Aorta (tissue), 5 donors: ENCODE results near the gene ITSN1. TPM values are rescaled to one million over a fixed set of nuclear protein-coding genes. Genes with fewer than 3 reads are reported as not detected.
"Not testable (repeated sequence)": the region's sequence is repeated elsewhere in the genome, so short reads cannot be mapped to it uniquely, and the experiment has no call there.

Source experiments
- ATAC-seq: fragments of 200-7000 bp; cut with Tn5 transposase; one replicate; pipeline ENCODE4 v1.9.1; 2022; ENCODE audit warnings: moderate library complexity; ENCODE audit not compliant: low FRiP score
- DNase-seq, 2 donors: peaks; one replicate each; pipeline ENCODE4 v3.0.0-alpha.2; 2020
- H3K27ac ChIP-seq, 2 donors: one replicate each; pipeline ENCODE4 v1.5.1; 2013; ENCODE audit warnings: low read length in 2 of 2, mild to moderate bottlenecking in 2 of 2, moderate library complexity in 2 of 2, control low read depth in 1 of 2, inconsistent platforms in 1 of 2, low read depth in 1 of 2
- H3K27me3 ChIP-seq, 2 donors: one replicate each; pipeline ENCODE4 v1.6.1; 2013; ENCODE audit warnings: control low read depth in 1 of 2, low read length in 1 of 2, mild to moderate bottlenecking in 1 of 2, moderate library complexity in 1 of 2; ENCODE audit not compliant: insufficient read depth in 2 of 2, control insufficient read depth in 1 of 2
- H3K36me3 ChIP-seq, 2 donors: one replicate each; pipeline ENCODE4 v1.6.1; 2013; ENCODE audit warnings: control low read depth in 1 of 2, low read length in 1 of 2, mild to moderate bottlenecking in 1 of 2; ENCODE audit not compliant: insufficient read depth in 2 of 2, control insufficient read depth in 1 of 2
- H3K4me1 ChIP-seq, 2 donors: one replicate each; pipeline ENCODE4 v1.6.1; 2013; ENCODE audit warnings: low read length in 2 of 2, control low read depth in 1 of 2, mild to moderate bottlenecking in 1 of 2, moderate library complexity in 1 of 2; ENCODE audit not compliant: insufficient read depth in 2 of 2, control insufficient read depth in 1 of 2
- H3K4me3 ChIP-seq, 2 donors: one replicate each; pipeline ENCODE4 v1.5.1; 2013; ENCODE audit warnings: low read length in 2 of 2, control low read depth in 1 of 2, mild to moderate bottlenecking in 1 of 2
- H3K9me3 ChIP-seq: one replicate; pipeline ENCODE4 v1.6.1; 2013; ENCODE audit warnings: mild to moderate bottlenecking, low read length; ENCODE audit not compliant: control insufficient read depth
- WGBS, 2 donors: extraction: QIAGEN DNeasy Blood & Tissue Kit; methylation state at CpG; one replicate each; pipeline ENCODE4 v1.1.7; 2013; 5-methylcytosine and 5-hydroxymethylcytosine counted together
- intact Hi-C, 2 donors: fragments of 100-400 bp; cut with DNase I; formaldehyde crosslinking; loops; one replicate each; pipeline versions ENCODE4 v1.14.2 to v1.15.0; 2022
- long read RNA-seq, 2 donors: library from polyadenylated mRNA; unstranded; transcript quantifications; one replicate each; pipeline ENCODE4 v2.0.0, GENCODE V29; 2020 to 2021
- polyA plus RNA-seq, 2 donors: library from polyadenylated mRNA; stranded (reverse); fragments of 200-250 nt; gene quantifications; one replicate each; pipeline ENCODE4 v1.2.3, GENCODE V29; 2013
- total RNA-seq, 2 donors: library from RNA; stranded (reverse); fragmentation: NEBNext Ultra II Directional; extraction: Animal tissue kit (Norgen Biotek cat#: 25700); gene quantifications; one replicate each; pipeline ENCODE4 v1.2.1, GENCODE V29; 2021
- donor health status: healthy with polysubstance abuse.
- donor health status: Bipolar disorder and iron deficiency.
- donor health status: DM: no; HTN: no; CAD: no.
- donor health status: DM: no; HTN: no; CAD: no.
- donor health status: DM: yes; HTN: yes; CAD: no.

ITSN1 gene
- total RNA-seq (100 to 1,000 TPM in 1 of 2 donors, 10 to 100 TPM in 1; 52.7 to 103 TPM), polyA plus RNA-seq (10 to 100 TPM; 20.8 to 21.5 TPM)
- long read RNA-seq, donor 1, partial matches to known transcripts = 173 of 209 reads
- long read RNA-seq, donor 1, other reads (novel, unspliced or antisense) = 36 of 209 reads
- long read RNA-seq, donor 2, full-length matches to known transcripts = 2 of 62 reads
- long read RNA-seq, donor 2, partial matches to known transcripts = 30 of 62 reads
- long read RNA-seq, donor 2, other reads (novel, unspliced or antisense) = 30 of 62 reads

GRCh38 chr21:33642027-33642895 is at the start of gene ITSN1:
TSS of gene ITSN1 (plus strand) at chr21:33642501. CDS start at chr21:33718829, 76,328 bp downstream.
- no peaks in the 10 kb centered on the region for H3K9me3 ChIP-seq
- WGBS, 2 donors = 0 to 1% methylated on average over 31 to 71 of the region's 71 CpGs
- peak within 1 kb of the TSS; percentile 59 to 75 for H3K27ac ChIP-seq
- H3K27me3 ChIP-seq = no peaks in the 10 kb centered on the region
- DNase-seq (peak; percentile 100), ATAC-seq (peak; percentile 95)
- peaks cover 0 to 4% of the 10 kb centered on the region in 2 donors for H3K4me1 ChIP-seq
- intact Hi-C loops = loop anchor here (1.0 to 10.0 kb wide), 7 partner anchors 45 to 255 kb away; partner anchors contain the start of gene DONSON (in 1 of the 2)
- H3K4me3 ChIP-seq = peak within 1 kb of the TSS; percentile 58 to 94
- no peaks in the 10 kb centered on the region for H3K36me3 ChIP-seq

GRCh38 chr21:33598051-33598450 is 44.2 kb upstream of the ITSN1 start:
- no peak overlapping the region for H3K27ac ChIP-seq
- DNase-seq (no peak), ATAC-seq (no peak)
- peaks cover 0 to 2% of the 10 kb centered on the region in 2 donors for H3K36me3 ChIP-seq
- H3K4me1 ChIP-seq = no peaks in the 10 kb centered on the region
- no peak overlapping the region for H3K4me3 ChIP-seq
- 68% methylated on average over 1 of the region's 1 CpG for WGBS, 2 donors
- no peaks in the 10 kb centered on the region for H3K27me3 ChIP-seq
- intact Hi-C loops = no loop called here
- no peaks in the 10 kb centered on the region for H3K9me3 ChIP-seq

GRCh38 chr21:33608559-33608958 is 33.7 kb upstream of the ITSN1 start:
- ATAC-seq (no peak), DNase-seq (no peak)
- 53 to 65% methylated on average over 1 of the region's 1 CpG for WGBS, 2 donors
- Histone ChIP-seq H3K36me3 (peaks cover 0 to 3% of the 10 kb centered on the region in 2 donors), H3K4me1 (no peaks in the 10 kb centered on the region), H3K4me3 (no peak overlapping the region), H3K27me3 (no peaks in the 10 kb centered on the region), H3K9me3 (no peaks in the 10 kb centered on the region), H3K27ac (no peak overlapping the region)
- intact Hi-C loops = no loop called here

GRCh38 chr21:33611006-33611744 is 31.1 kb upstream of the ITSN1 start:
- H3K4me3 ChIP-seq = no peak overlapping the region
- ATAC-seq (no peak), DNase-seq (no peak)
- H3K27me3 ChIP-seq = no peaks in the 10 kb centered on the region
- no peaks in the 10 kb centered on the region for H3K9me3 ChIP-seq
- H3K4me1 ChIP-seq = no peaks in the 10 kb centered on the region
- intact Hi-C loops = no loop called here
- H3K27ac ChIP-seq = no peak overlapping the region
- H3K36me3 ChIP-seq = peaks cover 0 to 3% of the 10 kb centered on the region in 2 donors
- 90 to 92% methylated on average over 7 of the region's 7 CpGs for WGBS, 2 donors

GRCh38 chr21:33617565-33617964 is 24.7 kb upstream of the ITSN1 start:
- intact Hi-C loops, H3K9me3 ChIP-seq, DNase-seq, ATAC-seq, H3K4me1 ChIP-seq, H3K27ac ChIP-seq, H3K36me3 ChIP-seq, H3K4me3 ChIP-seq, H3K27me3 ChIP-seq: not testable (repeated sequence)
- WGBS, 2 donors = 94 to 95% methylated on average over 11 of the region's 11 CpGs

- no peak for ATAC-seq
- Histone ChIP-seq H3K27me3 (no peaks in the 10 kb centered on the region), H3K4me3 (no peak overlapping the region), H3K27ac (no peak overlapping the region), H3K9me3 (no peaks in the 10 kb centered on the region), H3K4me1 (no peaks in the 10 kb centered on the region), H3K36me3 (peaks cover 0 to 2% of the 10 kb centered on the region in 2 donors)
- no peak for DNase-seq
- WGBS, 2 donors = 99 to 100% methylated on average over 2 of the region's 2 CpGs
- intact Hi-C loops = no loop called here
These were observed 23.9 kb upstream of the ITSN1 start for GRCh38 chr21:33618407-33618806.

- Histone ChIP-seq H3K27me3 (no peaks in the 10 kb centered on the region), H3K4me3 (no peak overlapping the region), H3K36me3 (peaks cover 0 to 2% of the 10 kb centered on the region in 2 donors), H3K9me3 (no peaks in the 10 kb centered on the region), H3K27ac (no peak overlapping the region), H3K4me1 (no peaks in the 10 kb centered on the region)
- ATAC-seq (no peak), DNase-seq (no peak)
- intact Hi-C loops = no loop called here
- 88 to 89% methylated on average over 4 of the region's 4 CpGs for WGBS, 2 donors
These were observed 22.6 kb upstream of the ITSN1 start for GRCh38 chr21:33619726-33620125.

- Histone ChIP-seq H3K27me3 (no peaks in the 10 kb centered on the region), H3K36me3 (peaks cover 0 to 2% of the 10 kb centered on the region in 2 donors), H3K4me3 (no peak overlapping the region), H3K4me1 (no peaks in the 10 kb centered on the region), H3K27ac (no peak overlapping the region), H3K9me3 (no peaks in the 10 kb centered on the region)
- ATAC-seq = no peak
- intact Hi-C loops = no loop called here
- no peak for DNase-seq
These were observed 20.0 kb upstream of the ITSN1 start for GRCh38 chr21:33622253-33622652.
